ENCODE data around the gene FGF10.

Gene FGF10

GRCh38 chr5:44321144-44321725 lies 68.0 kb downstream of the FGF10 start:
- WGBS, 2 experiments, result 92 to 97% methylated on average over 3 of the region's 3 CpGs
- no peak overlapping the region for H3K4me3 ChIP-seq (ENCODE audit: insufficient read depth, low read depth, low read length)
- H3K4me1 ChIP-seq (ENCODE audit: control insufficient read depth, insufficient read depth, low read length), result peaks cover 2% of the 10 kb centered on the region
- H3K27ac ChIP-seq (ENCODE audit: insufficient read depth, low read depth, low read length, poor library complexity, severe bottlenecking), result no peak overlapping the region
- H3K27me3 ChIP-seq (ENCODE audit: control insufficient read depth, insufficient read depth, low read length, poor library complexity, severe bottlenecking), result no peaks in the 10 kb centered on the region
- no peaks in the 10 kb centered on the region for H3K36me3 ChIP-seq (ENCODE audit: control insufficient read depth, insufficient read depth, low read length)
- H3K9me3 ChIP-seq (ENCODE audit: control insufficient read depth, low read length), result no peaks in the 10 kb centered on the region

- Histone ChIP-seq H3K27ac (ENCODE audit: insufficient read depth, low read depth, low read length, poor library complexity, severe bottlenecking) (no peak overlapping the region), H3K36me3 (ENCODE audit: control insufficient read depth, insufficient read depth, low read length) (no peaks in the 10 kb centered on the region), H3K9me3 (ENCODE audit: control insufficient read depth, low read length) (no peaks in the 10 kb centered on the region), H3K27me3 (ENCODE audit: control insufficient read depth, insufficient read depth, low read length, poor library complexity, severe bottlenecking) (no peaks in the 10 kb centered on the region), H3K4me3 (ENCODE audit: insufficient read depth, low read depth, low read length) (no peak overlapping the region), H3K4me1 (ENCODE audit: control insufficient read depth, insufficient read depth, low read length) (peaks cover 11% of the 10 kb centered on the region)
- 93 to 100% methylated on average over 1 of the region's 1 CpG for WGBS, 2 experiments
Measured at GRCh38 chr5:44320188-44320587, 69.0 kb downstream of the FGF10 start.

- WGBS, 2 experiments, result 87 to 94% methylated on average over 2 of the region's 2 CpGs
- no peaks in the 10 kb centered on the region for H3K9me3 ChIP-seq (ENCODE audit: control insufficient read depth, low read length)
- H3K27ac ChIP-seq (ENCODE audit: insufficient read depth, low read depth, low read length, poor library complexity, severe bottlenecking), result no peak overlapping the region
- H3K27me3 ChIP-seq (ENCODE audit: control insufficient read depth, insufficient read depth, low read length, poor library complexity, severe bottlenecking), result no peaks in the 10 kb centered on the region
- H3K4me3 ChIP-seq (ENCODE audit: insufficient read depth, low read depth, low read length), result no peak overlapping the region
- H3K36me3 ChIP-seq (ENCODE audit: control insufficient read depth, insufficient read depth, low read length), result no peaks in the 10 kb centered on the region
- peaks cover 20% of the 10 kb centered on the region for H3K4me1 ChIP-seq (ENCODE audit: control insufficient read depth, insufficient read depth, low read length)
Measured at GRCh38 chr5:44318883-44319282, 70.3 kb downstream of the FGF10 start.

GRCh38 chr5:44312374-44312773 lies 76.8 kb downstream of the FGF10 start:
- Histone ChIP-seq H3K36me3 (ENCODE audit: control insufficient read depth, insufficient read depth, low read length) (no peaks in the 10 kb centered on the region), H3K9me3 (ENCODE audit: control insufficient read depth, low read length) (no peaks in the 10 kb centered on the region), H3K27ac (ENCODE audit: insufficient read depth, low read depth, low read length, poor library complexity, severe bottlenecking) (no peak overlapping the region), H3K4me3 (ENCODE audit: insufficient read depth, low read depth, low read length) (no peak overlapping the region), H3K27me3 (ENCODE audit: control insufficient read depth, insufficient read depth, low read length, poor library complexity, severe bottlenecking) (no peaks in the 10 kb centered on the region), H3K4me1 (ENCODE audit: control insufficient read depth, insufficient read depth, low read length) (peaks cover 20% of the 10 kb centered on the region)
- 83 to 100% methylated on average over 1 of the region's 1 CpG for WGBS, 2 experiments

GRCh38 chr5:44300551-44300950 lies 88.7 kb downstream of the FGF10 start:
- 89 to 100% methylated on average over 1 of the region's 1 CpG for WGBS, 2 experiments
- Histone ChIP-seq H3K27ac (ENCODE audit: insufficient read depth, low read depth, low read length, poor library complexity, severe bottlenecking) (no peak overlapping the region), H3K27me3 (ENCODE audit: control insufficient read depth, insufficient read depth, low read length, poor library complexity, severe bottlenecking) (no peaks in the 10 kb centered on the region), H3K36me3 (ENCODE audit: control insufficient read depth, insufficient read depth, low read length) (no peaks in the 10 kb centered on the region), H3K4me3 (ENCODE audit: insufficient read depth, low read depth, low read length) (no peak overlapping the region), H3K9me3 (ENCODE audit: control insufficient read depth, low read length) (no peaks in the 10 kb centered on the region), H3K4me1 (ENCODE audit: control insufficient read depth, insufficient read depth, low read length) (no peaks in the 10 kb centered on the region)

GRCh38 chr5:44299394-44299793 lies 89.8 kb downstream of the FGF10 start:
- no peaks in the 10 kb centered on the region for H3K9me3 ChIP-seq (ENCODE audit: control insufficient read depth, low read length)
- WGBS, 2 experiments, result 84 to 98% methylated on average over 3 to 4 of the region's 4 CpGs

GRCh38 chr5:44294516-44294915 lies 94.7 kb downstream of the FGF10 start:
- 94 to 96% methylated on average over 2 of the region's 2 CpGs for WGBS, 2 experiments
- Histone ChIP-seq H3K27me3 (ENCODE audit: control insufficient read depth, insufficient read depth, low read length, poor library complexity, severe bottlenecking) (no peaks in the 10 kb centered on the region), H3K4me1 (ENCODE audit: control insufficient read depth, insufficient read depth, low read length) (no peaks in the 10 kb centered on the region), H3K4me3 (ENCODE audit: insufficient read depth, low read depth, low read length) (no peak overlapping the region), H3K27ac (ENCODE audit: insufficient read depth, low read depth, low read length, poor library complexity, severe bottlenecking) (no peak overlapping the region), H3K36me3 (ENCODE audit: control insufficient read depth, insufficient read depth, low read length) (no peaks in the 10 kb centered on the region), H3K9me3 (ENCODE audit: control insufficient read depth, low read length) (peaks cover 2% of the 10 kb centered on the region)

More at GRCh38 chr5:44299394-44299793, 89.8 kb downstream of the FGF10 start:
- Histone ChIP-seq H3K27me3 (ENCODE audit: control insufficient read depth, insufficient read depth, low read length, poor library complexity, severe bottlenecking) (no peaks in the 10 kb centered on the region), H3K27ac (ENCODE audit: insufficient read depth, low read depth, low read length, poor library complexity, severe bottlenecking) (no peak overlapping the region), H3K4me3 (ENCODE audit: insufficient read depth, low read depth, low read length) (no peak overlapping the region), H3K36me3 (ENCODE audit: control insufficient read depth, insufficient read depth, low read length) (no peaks in the 10 kb centered on the region), H3K4me1 (ENCODE audit: control insufficient read depth, insufficient read depth, low read length) (no peaks in the 10 kb centered on the region)

- no peaks in the 10 kb centered on the region for H3K27me3 ChIP-seq (ENCODE audit: control insufficient read depth, insufficient read depth, low read length, poor library complexity, severe bottlenecking)
Measured at GRCh38 chr5:44292736-44293135, 96.5 kb downstream of the FGF10 start.

GRCh38 chr5:44278469-44278868 lies 110.8 kb downstream of the FGF10 start:
- no peak overlapping the region for H3K27ac ChIP-seq (ENCODE audit: insufficient read depth, low read depth, low read length, poor library complexity, severe bottlenecking)
- 89 to 94% methylated on average over 3 of the region's 3 CpGs for WGBS, 2 experiments

More at GRCh38 chr5:44292736-44293135, 96.5 kb downstream of the FGF10 start:
- Histone ChIP-seq H3K4me3 (ENCODE audit: insufficient read depth, low read depth, low read length) (no peak overlapping the region), H3K4me1 (ENCODE audit: control insufficient read depth, insufficient read depth, low read length) (no peaks in the 10 kb centered on the region), H3K36me3 (ENCODE audit: control insufficient read depth, insufficient read depth, low read length) (no peaks in the 10 kb centered on the region), H3K27ac (ENCODE audit: insufficient read depth, low read depth, low read length, poor library complexity, severe bottlenecking) (no peak overlapping the region), H3K9me3 (ENCODE audit: control insufficient read depth, low read length) (peaks cover 2% of the 10 kb centered on the region)
- 93 to 100% methylated on average over 1 of the region's 2 CpGs for WGBS, 2 experiments

GRCh38 chr5:44275908-44276307 lies 113.3 kb downstream of the FGF10 start:
- 83% methylated on average over 1 of the region's 1 CpG; no CpG with 5 or more reads in 1 of the 2 experiments for WGBS, 2 experiments
- Histone ChIP-seq H3K4me3 (ENCODE audit: insufficient read depth, low read depth, low read length) (no peak overlapping the region), H3K27me3 (ENCODE audit: control insufficient read depth, insufficient read depth, low read length, poor library complexity, severe bottlenecking) (no peaks in the 10 kb centered on the region), H3K9me3 (ENCODE audit: control insufficient read depth, low read length) (no peaks in the 10 kb centered on the region), H3K4me1 (ENCODE audit: control insufficient read depth, insufficient read depth, low read length) (no peaks in the 10 kb centered on the region), H3K27ac (ENCODE audit: insufficient read depth, low read depth, low read length, poor library complexity, severe bottlenecking) (no peak overlapping the region), H3K36me3 (ENCODE audit: control insufficient read depth, insufficient read depth, low read length) (no peaks in the 10 kb centered on the region)

More at GRCh38 chr5:44278469-44278868, 110.8 kb downstream of the FGF10 start:
- Histone ChIP-seq H3K27me3 (ENCODE audit: control insufficient read depth, insufficient read depth, low read length, poor library complexity, severe bottlenecking) (no peaks in the 10 kb centered on the region), H3K4me1 (ENCODE audit: control insufficient read depth, insufficient read depth, low read length) (no peaks in the 10 kb centered on the region), H3K9me3 (ENCODE audit: control insufficient read depth, low read length) (no peaks in the 10 kb centered on the region), H3K36me3 (ENCODE audit: control insufficient read depth, insufficient read depth, low read length) (no peaks in the 10 kb centered on the region), H3K4me3 (ENCODE audit: insufficient read depth, low read depth, low read length) (no peak overlapping the region)

- H3K27ac ChIP-seq (ENCODE audit: insufficient read depth, low read depth, low read length, poor library complexity, severe bottlenecking), result no peak overlapping the region
- no peaks in the 10 kb centered on the region for H3K27me3 ChIP-seq (ENCODE audit: control insufficient read depth, insufficient read depth, low read length, poor library complexity, severe bottlenecking)
- H3K4me3 ChIP-seq (ENCODE audit: insufficient read depth, low read depth, low read length), result no peak overlapping the region
- H3K4me1 ChIP-seq (ENCODE audit: control insufficient read depth, insufficient read depth, low read length), result no peaks in the 10 kb centered on the region
- no CpG with 5 or more reads among the region's 1 CpG for WGBS, 2 experiments
- no peaks in the 10 kb centered on the region for H3K9me3 ChIP-seq (ENCODE audit: control insufficient read depth, low read length)
- no peaks in the 10 kb centered on the region for H3K36me3 ChIP-seq (ENCODE audit: control insufficient read depth, insufficient read depth, low read length)
Measured at GRCh38 chr5:44275329-44275728, 113.9 kb downstream of the FGF10 start.

Measured in ectodermal cell (in vitro differentiated cells).